Neuronal stem cell (in vitro differentiated cells): ENCODE measurements around the gene RELL2.

Source experiments
- DNase-seq: peaks from one replicate; pipeline ENCODE4 v3.0.0-alpha.2; 2013; ENCODE audit warnings: low spot score
- H2AFZ ChIP-seq: one replicate; pipeline ENCODE4 v1.6.1; 2013; ENCODE audit warnings: mild to moderate bottlenecking, low read length, inconsistent platforms
- H2AK5ac ChIP-seq: 2 replicates; pipeline ENCODE4 v1.6.1; 2013; ENCODE audit warnings: low read depth, mild to moderate bottlenecking, inconsistent platforms, low read length, moderate library complexity, mixed read lengths
- H2BK120ac ChIP-seq: 2 replicates; pipeline ENCODE4 v1.6.1; 2013; ENCODE audit warnings: low read depth, mild to moderate bottlenecking, inconsistent platforms, low read length, moderate library complexity, mixed read lengths
- H2BK12ac ChIP-seq: one replicate; pipeline ENCODE4 v1.6.1; 2013; ENCODE audit warnings: low read length, inconsistent platforms
- H2BK15ac ChIP-seq: 2 replicates; pipeline ENCODE4 v1.6.1; 2013; ENCODE audit warnings: mild to moderate bottlenecking, low read length, inconsistent platforms, mixed read lengths
- H2BK5ac ChIP-seq: one replicate; pipeline ENCODE4 v1.6.1; 2013; ENCODE audit warnings: inconsistent platforms, mild to moderate bottlenecking, low read length, moderate library complexity
- H3K14ac ChIP-seq: one replicate; pipeline ENCODE4 v1.6.1; 2013; ENCODE audit warnings: low read length, inconsistent platforms
- H3K18ac ChIP-seq: 2 replicates; pipeline ENCODE4 v1.6.1; 2013; ENCODE audit warnings: low read length, inconsistent platforms
- H3K23ac ChIP-seq: 2 replicates; pipeline ENCODE4 v1.6.1; 2013; ENCODE audit warnings: low read depth, mild to moderate bottlenecking, mixed read lengths, low read length, inconsistent platforms; ENCODE audit not compliant: poor library complexity
- H3K27ac ChIP-seq: replicated peaks from 3 replicates; pipeline ENCODE4 v1.5.1; 2013; ENCODE audit warnings: low read length, inconsistent platforms
- H3K27me3 ChIP-seq, 3 experiments: 2 replicates each; pipeline ENCODE4 v1.6.1; 2013; ENCODE audit warnings: low read length in 3 of 3, mild to moderate bottlenecking in 2 of 3, inconsistent platforms in 1 of 3, low read depth in 1 of 3, mixed read lengths in 1 of 3, moderate library complexity in 1 of 3; ENCODE audit not compliant: control insufficient read depth in 3 of 3, insufficient read depth in 3 of 3
- H3K36me3 ChIP-seq, 2 donors: replicated peaks in 1 of 2; 2 replicates each; pipeline ENCODE4 v1.6.1; 2013; ENCODE audit warnings: low read length in 2 of 2; ENCODE audit not compliant: control insufficient read depth in 2 of 2, insufficient read depth in 2 of 2
- H3K4ac ChIP-seq: 2 replicates; pipeline ENCODE4 v1.6.1; 2013; ENCODE audit warnings: inconsistent platforms, mild to moderate bottlenecking, low read length, moderate library complexity
- H3K4me1 ChIP-seq, 2 donors: 1 replicate in 1 of 2; 2 replicates in 1 of 2; pipeline ENCODE4 v1.6.1; 2013; ENCODE audit warnings: low read length in 2 of 2, low read depth in 1 of 2; ENCODE audit not compliant: control insufficient read depth in 2 of 2, insufficient read depth in 1 of 2
- H3K4me2 ChIP-seq: one replicate; pipeline ENCODE4 v1.6.1; 2013; ENCODE audit warnings: mild to moderate bottlenecking, low read length, inconsistent platforms; ENCODE audit not compliant: insufficient read depth, poor library complexity, severe bottlenecking
- H3K4me3 ChIP-seq, 2 donors: 2 replicates each; pipeline ENCODE4 v1.5.1; 2013; ENCODE audit warnings: low read length in 2 of 2, mild to moderate bottlenecking in 2 of 2, inconsistent platforms in 1 of 2, moderate library complexity in 1 of 2
- H3K79me1 ChIP-seq: one replicate; pipeline ENCODE4 v1.6.1; 2013; ENCODE audit warnings: low read depth, mild to moderate bottlenecking, inconsistent platforms, low read length, moderate library complexity
- H3K9ac ChIP-seq: one replicate; pipeline ENCODE4 v1.6.1; 2013; ENCODE audit warnings: mild to moderate bottlenecking, low read depth, low read length, inconsistent platforms; ENCODE audit not compliant: poor library complexity
- H3K9me3 ChIP-seq, 2 donors: replicated peaks in 1 of 2; 2 replicates each; pipeline versions ENCODE3 to v1.6.1; 2013; ENCODE audit warnings: low read length in 2 of 2, mild to moderate bottlenecking in 2 of 2, inconsistent platforms in 1 of 2, low read depth in 1 of 2, mixed read lengths in 1 of 2, moderate library complexity in 1 of 2; ENCODE audit not compliant: control insufficient read depth in 2 of 2, insufficient read depth in 1 of 2
- H4K8ac ChIP-seq: one replicate; pipeline ENCODE4 v1.6.1; 2013; ENCODE audit warnings: low read depth, mild to moderate bottlenecking, inconsistent platforms, low read length, moderate library complexity
- H4K91ac ChIP-seq: one replicate; pipeline ENCODE4 v1.6.1; 2013; ENCODE audit warnings: low read length, low read depth, mild to moderate bottlenecking, inconsistent platforms; ENCODE audit not compliant: poor library complexity
- WGBS, 2 donors: extraction: QIAGEN DNeasy Blood & Tissue Kit; methylation state at CpG; one replicate each; pipeline ENCODE4 v1.1.7; 2013; ENCODE audit warnings: missing lambda C conversion rate in 2 of 2, mixed read lengths in 1 of 2; ENCODE audit not compliant: insufficient read length in 2 of 2, insufficient replicate concordance in 1 of 2; ENCODE audit errors: extremely low coverage in 2 of 2; 5-methylcytosine and 5-hydroxymethylcytosine counted together

The RELL2 gene

GRCh38 chr5:141632650-141633049 is 4.1 kb upstream of the RELL2 start:
- Histone ChIP-seq H2AK5ac (no peak overlapping the region), H3K36me3 (peaks cover 24 to 72% of the 10 kb centered on the region in 2 donors), H3K4me1 (peaks cover 10 to 16% of the 10 kb centered on the region in 2 donors), H3K4ac (no peak overlapping the region), H4K8ac (no peak overlapping the region), H2BK15ac (no peak overlapping the region), H3K9me3 (peaks cover 0 to 2% of the 10 kb centered on the region in 2 donors), H2AFZ (no peak overlapping the region), H3K9ac (no peak overlapping the region), H2BK120ac (no peak overlapping the region), H3K27me3 (peaks cover 0 to 5% (median 4%) of the 10 kb centered on the region in 3 experiments), H4K91ac (no peak overlapping the region), H3K14ac (no peak overlapping the region), H3K27ac (no peak overlapping the region), H3K4me3 (no peak overlapping the region), H3K23ac (no peak overlapping the region), H2BK5ac (no peak overlapping the region), H3K79me1 (peaks cover 10% of the 10 kb centered on the region), H2BK12ac (no peak overlapping the region), H3K4me2 (no peak overlapping the region), H3K18ac (no peak overlapping the region)
- DNase-seq = no peak
- no CpG with 5 or more reads among the region's 2 CpGs for WGBS, 2 donors

GRCh38 chr5:141633871-141634561 is 2.8 kb upstream of the RELL2 start:
- Histone ChIP-seq H3K36me3 (peaks cover 11 to 61% of the 10 kb centered on the region in 2 donors), H3K14ac (no peak overlapping the region), H2BK12ac (no peak overlapping the region), H3K4me1 (peaks cover 14 to 16% of the 10 kb centered on the region in 2 donors), H2BK5ac (no peak overlapping the region), H2BK120ac (no peak overlapping the region), H3K4me2 (no peak overlapping the region), H3K79me1 (peaks cover 10% of the 10 kb centered on the region), H2BK15ac (no peak overlapping the region), H3K9ac (no peak overlapping the region), H3K27me3 (peaks cover 0 to 11% (median 4%) of the 10 kb centered on the region in 3 experiments), H4K91ac (no peak overlapping the region), H2AK5ac (no peak overlapping the region), H3K4ac (no peak overlapping the region), H3K27ac (no peak overlapping the region), H3K18ac (no peak overlapping the region), H3K9me3 (peaks cover 0 to 2% of the 10 kb centered on the region in 2 donors), H4K8ac (no peak overlapping the region), H2AFZ (no peak overlapping the region), H3K23ac (no peak overlapping the region), H3K4me3 (no peak overlapping the region)
- DNase-seq = no peak
- WGBS, 2 donors = 100% methylated on average over 1 of the region's 5 CpGs; no CpG with 5 or more reads in 1 of the 2 donors

DNA sequence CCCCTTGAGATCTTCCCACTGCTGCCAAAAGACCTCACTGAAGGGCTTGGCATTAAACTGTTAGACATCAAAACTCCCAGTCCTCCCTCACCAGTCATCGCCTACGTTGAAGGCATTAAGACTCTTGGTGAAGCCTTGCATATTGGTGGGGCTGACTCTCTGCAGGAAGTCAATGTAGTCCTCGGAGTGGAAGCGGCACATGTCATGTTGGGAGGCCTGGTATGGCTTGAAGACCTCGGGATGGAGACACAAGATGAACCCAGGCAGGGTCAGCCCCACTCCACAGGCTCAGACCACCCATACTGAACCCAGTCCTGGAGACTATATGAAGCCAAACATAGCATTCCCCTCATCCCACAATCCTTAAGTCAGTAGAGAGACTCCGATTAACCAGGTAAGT is 2.1 kb upstream of the RELL2 start:
- peaks cover 10% of the 10 kb centered on the region for H3K79me1 ChIP-seq
- no peak overlapping the region for H4K8ac ChIP-seq
- no peak overlapping the region for H2BK15ac ChIP-seq
- H3K9ac ChIP-seq = no peak overlapping the region
- no peak overlapping the region for H3K27ac ChIP-seq
- H2AFZ ChIP-seq = no peak overlapping the region
- no peak overlapping the region for H3K23ac ChIP-seq
- no CpG with 5 or more reads among the region's 6 CpGs for WGBS, 2 donors
- H3K9me3 ChIP-seq = peaks cover 0 to 2% of the 10 kb centered on the region in 2 donors
- no peak overlapping the region for H2BK12ac ChIP-seq
- H3K27me3 ChIP-seq = peaks cover 0 to 11% (median 4%) of the 10 kb centered on the region in 3 experiments
- H2AK5ac ChIP-seq = no peak overlapping the region
- no peak overlapping the region for H3K4ac ChIP-seq
- H2BK5ac ChIP-seq = no peak overlapping the region
- H3K18ac ChIP-seq = no peak overlapping the region
- peaks cover 6 to 56% of the 10 kb centered on the region in 2 donors for H3K36me3 ChIP-seq
- no peak overlapping the region for H3K4me3 ChIP-seq
- no peak overlapping the region for H2BK120ac ChIP-seq
- peaks cover 14 to 16% of the 10 kb centered on the region in 2 donors for H3K4me1 ChIP-seq
- no peak overlapping the region for H4K91ac ChIP-seq
- no peak for DNase-seq
- no peak overlapping the region for H3K4me2 ChIP-seq
- no peak overlapping the region for H3K14ac ChIP-seq

DNA sequence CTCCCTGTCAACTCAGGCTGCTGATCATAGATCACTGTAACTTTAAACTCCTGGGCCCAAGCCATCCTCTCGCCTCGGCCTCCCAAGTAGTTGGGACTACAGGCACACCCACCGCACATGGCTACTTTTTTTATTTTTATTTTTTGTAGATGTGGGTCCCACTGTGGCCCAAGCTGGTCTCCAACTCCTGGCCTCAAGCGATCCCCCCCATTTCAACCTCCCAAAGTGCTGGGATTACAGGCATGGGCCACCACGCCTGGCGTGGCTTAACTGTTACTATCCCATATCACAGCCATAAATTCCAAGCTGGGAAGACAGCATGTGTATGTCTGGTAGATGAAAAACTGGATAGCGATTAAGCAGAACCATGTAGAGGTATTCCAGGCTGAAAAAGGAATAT is 1.2 kb upstream of the RELL2 start:
- no peak overlapping the region for H3K23ac ChIP-seq
- no peak for DNase-seq
- H2BK15ac ChIP-seq = no peak overlapping the region
- H2AK5ac ChIP-seq = no peak overlapping the region
- no CpG with 5 or more reads among the region's 7 CpGs for WGBS, 2 donors
- H4K91ac ChIP-seq = no peak overlapping the region
- H3K14ac ChIP-seq = no peak overlapping the region
- H4K8ac ChIP-seq = no peak overlapping the region
- no peak overlapping the region for H2BK5ac ChIP-seq
- no peak overlapping the region for H2AFZ ChIP-seq
- no peak overlapping the region for H3K4ac ChIP-seq
- no peak overlapping the region for H3K27ac ChIP-seq
- H3K18ac ChIP-seq = no peak overlapping the region
- H3K79me1 ChIP-seq = peaks cover 10% of the 10 kb centered on the region
- peaks cover 0 to 2% of the 10 kb centered on the region in 2 donors for H3K9me3 ChIP-seq
- H3K9ac ChIP-seq = no peak overlapping the region
- peaks cover 5 to 53% of the 10 kb centered on the region in 2 donors for H3K36me3 ChIP-seq
- H2BK120ac ChIP-seq = no peak overlapping the region
- peak overlapping the region in 1 of 2 donors; percentile 100 for H3K4me3 ChIP-seq
- H2BK12ac ChIP-seq = no peak overlapping the region
- no peak overlapping the region for H3K4me2 ChIP-seq
- H3K4me1 ChIP-seq = peaks cover 14 to 16% of the 10 kb centered on the region in 2 donors
- H3K27me3 ChIP-seq = peaks cover 0 to 11% (median 4%) of the 10 kb centered on the region in 3 experiments
